ENCODE results near the gene ZC3H6.
A peak's percentile ranks its signal among the peaks of the same experiment; 100 is the strongest.

Gene ZC3H6

GRCh38 chr2:112275311-112275886 is at the start of gene ZC3H6:
TSS of gene ZC3H6 (plus strand) at chr2:112275597. CDS start at chr2:112275995, 398 bp downstream.
- ATAC-seq (replicated peaks; ENCODE audit: extremely low read depth, poor library complexity, severe bottlenecking) (peak; percentile 95), DNase-seq (ENCODE audit: low spot score in 2 of 2) (peak; percentile 100)
- H3K4me3 Mint-ChIP-seq = peak within 1 kb of the TSS; percentile 89
- no peaks in the 10 kb centered on the region for H3K9me3 Mint-ChIP-seq
- H3K36me3 Mint-ChIP-seq (ENCODE audit: insufficient read depth) = peaks cover 17% of the 10 kb centered on the region
- H3K4me1 Mint-ChIP-seq = peaks cover 6% of the 10 kb centered on the region
- no peaks in the 10 kb centered on the region for H3K27me3 Mint-ChIP-seq
- peak within 1 kb of the TSS; percentile 99 for H3K27ac Mint-ChIP-seq (ENCODE audit: low read depth)

- ATAC-seq (replicated peaks; ENCODE audit: extremely low read depth, poor library complexity, severe bottlenecking) = no peak
- no peak overlapping the region for H3K4me3 Mint-ChIP-seq
- DNase-seq (ENCODE audit: low spot score in 2 of 2) = no peak
- no peaks in the 10 kb centered on the region for H3K27me3 Mint-ChIP-seq
- H3K36me3 Mint-ChIP-seq (ENCODE audit: insufficient read depth) = peaks cover 13% of the 10 kb centered on the region
- no peaks in the 10 kb centered on the region for H3K9me3 Mint-ChIP-seq
- H3K4me1 Mint-ChIP-seq = no peaks in the 10 kb centered on the region
- no peak overlapping the region for H3K27ac Mint-ChIP-seq (ENCODE audit: low read depth)
These were observed 46.0 kb upstream of the ZC3H6 start for GRCh38 chr2:112229348-112229747.

GRCh38 chr2:112230371-112230770 is 45.0 kb upstream of the ZC3H6 start:
- no peak overlapping the region for H3K4me3 Mint-ChIP-seq
- no peak for DNase-seq (ENCODE audit: low spot score in 2 of 2)
- no peak overlapping the region for H3K27ac Mint-ChIP-seq (ENCODE audit: low read depth)
- H3K36me3 Mint-ChIP-seq (ENCODE audit: insufficient read depth) = peaks cover 15% of the 10 kb centered on the region
- H3K4me1 Mint-ChIP-seq = no peaks in the 10 kb centered on the region
- no peak for ATAC-seq (replicated peaks; ENCODE audit: extremely low read depth, poor library complexity, severe bottlenecking)
- H3K9me3 Mint-ChIP-seq = no peaks in the 10 kb centered on the region
- H3K27me3 Mint-ChIP-seq = no peaks in the 10 kb centered on the region

- DNase-seq (ENCODE audit: low spot score in 2 of 2) (no peak), ATAC-seq (replicated peaks; ENCODE audit: extremely low read depth, poor library complexity, severe bottlenecking) (no peak)
- H3K36me3 Mint-ChIP-seq (ENCODE audit: insufficient read depth) = peaks cover 10% of the 10 kb centered on the region
- no peaks in the 10 kb centered on the region for H3K27me3 Mint-ChIP-seq
- H3K9me3 Mint-ChIP-seq = no peaks in the 10 kb centered on the region
- H3K27ac Mint-ChIP-seq (ENCODE audit: low read depth) = no peak overlapping the region
- peaks cover 10% of the 10 kb centered on the region for H3K4me1 Mint-ChIP-seq
- no peak overlapping the region for H3K4me3 Mint-ChIP-seq
These were observed 35.5 kb upstream of the ZC3H6 start for GRCh38 chr2:112239862-112240261.

GRCh38 chr2:112242384-112242783 is 33.0 kb upstream of the ZC3H6 start:
- Mint-ChIP-seq H3K27me3 (no peaks in the 10 kb centered on the region), H3K36me3 (ENCODE audit: insufficient read depth) (peaks cover 14% of the 10 kb centered on the region), H3K27ac (ENCODE audit: low read depth) (no peak overlapping the region), H3K9me3 (no peaks in the 10 kb centered on the region), H3K4me3 (no peak overlapping the region), H3K4me1 (peaks cover 12% of the 10 kb centered on the region)
- DNase-seq (ENCODE audit: low spot score in 2 of 2) = no peak
- no peak for ATAC-seq (replicated peaks; ENCODE audit: extremely low read depth, poor library complexity, severe bottlenecking)

- DNase-seq (ENCODE audit: low spot score in 2 of 2) = no peak
- H3K27me3 Mint-ChIP-seq = no peaks in the 10 kb centered on the region
- H3K9me3 Mint-ChIP-seq = no peaks in the 10 kb centered on the region
- no peak overlapping the region for H3K4me3 Mint-ChIP-seq
- no peak overlapping the region for H3K27ac Mint-ChIP-seq (ENCODE audit: low read depth)
- no peak for ATAC-seq (replicated peaks; ENCODE audit: extremely low read depth, poor library complexity, severe bottlenecking)
- peaks cover 19% of the 10 kb centered on the region for H3K36me3 Mint-ChIP-seq (ENCODE audit: insufficient read depth)
- peaks cover 12% of the 10 kb centered on the region for H3K4me1 Mint-ChIP-seq
These were observed 32.2 kb upstream of the ZC3H6 start for GRCh38 chr2:112243233-112243632.

- H3K36me3 Mint-ChIP-seq (ENCODE audit: insufficient read depth) = peaks cover 22% of the 10 kb centered on the region
- peaks cover 12% of the 10 kb centered on the region for H3K4me1 Mint-ChIP-seq
These were observed 30.5 kb upstream of the ZC3H6 start for GRCh38 chr2:112244854-112245253.

GRCh38 chr2:112251271-112251670 is 24.1 kb upstream of the ZC3H6 start:
- no peaks in the 10 kb centered on the region for H3K9me3 Mint-ChIP-seq
- no peak overlapping the region for H3K27ac Mint-ChIP-seq (ENCODE audit: low read depth)
- peaks cover 23% of the 10 kb centered on the region for H3K36me3 Mint-ChIP-seq (ENCODE audit: insufficient read depth)
- no peak overlapping the region for H3K4me3 Mint-ChIP-seq
- DNase-seq (ENCODE audit: low spot score in 2 of 2) = no peak
- ATAC-seq (replicated peaks; ENCODE audit: extremely low read depth, poor library complexity, severe bottlenecking) = no peak
- H3K4me1 Mint-ChIP-seq = peaks cover 6% of the 10 kb centered on the region
- H3K27me3 Mint-ChIP-seq = no peaks in the 10 kb centered on the region

More at GRCh38 chr2:112244854-112245253, 30.5 kb upstream of the ZC3H6 start:
- H3K27me3 Mint-ChIP-seq = no peaks in the 10 kb centered on the region
- no peak overlapping the region for H3K4me3 Mint-ChIP-seq
- H3K27ac Mint-ChIP-seq (ENCODE audit: low read depth) = no peak overlapping the region
- H3K9me3 Mint-ChIP-seq = no peaks in the 10 kb centered on the region
- ATAC-seq (replicated peaks; ENCODE audit: extremely low read depth, poor library complexity, severe bottlenecking) = no peak
- no peak for DNase-seq (ENCODE audit: low spot score in 2 of 2)

- no peaks in the 10 kb centered on the region for H3K9me3 Mint-ChIP-seq
- peaks cover 12% of the 10 kb centered on the region for H3K36me3 Mint-ChIP-seq (ENCODE audit: insufficient read depth)
- ATAC-seq (replicated peaks; ENCODE audit: extremely low read depth, poor library complexity, severe bottlenecking) = no peak
- no peak overlapping the region for H3K4me3 Mint-ChIP-seq
- DNase-seq (ENCODE audit: low spot score in 2 of 2) = no peak
- peaks cover 6% of the 10 kb centered on the region for H3K4me1 Mint-ChIP-seq
- H3K27me3 Mint-ChIP-seq = no peaks in the 10 kb centered on the region
- peak overlapping the region; percentile 38 for H3K27ac Mint-ChIP-seq (ENCODE audit: low read depth)
These were observed 22.1 kb upstream of the ZC3H6 start for GRCh38 chr2:112253261-112253815.

GRCh38 chr2:112254466-112255240 is 20.7 kb upstream of the ZC3H6 start, which contains the start of gene ZC3H8:
TSS of gene ZC3H8 (minus strand) at chr2:112255042. CDS start at chr2:112254981, 61 bp downstream.
- Mint-ChIP-seq H3K9me3 (no peaks in the 10 kb centered on the region), H3K4me3 (peak within 1 kb of the TSS; percentile 75), H3K36me3 (ENCODE audit: insufficient read depth) (peaks cover 9% of the 10 kb centered on the region), H3K27ac (ENCODE audit: low read depth) (peak within 1 kb of the TSS; percentile 61), H3K4me1 (peaks cover 10% of the 10 kb centered on the region), H3K27me3 (no peaks in the 10 kb centered on the region)
- peak; percentile 93 to 94 for DNase-seq (ENCODE audit: low spot score in 2 of 2)
- ATAC-seq (replicated peaks; ENCODE audit: extremely low read depth, poor library complexity, severe bottlenecking) = peak; percentile 95

- DNase-seq (ENCODE audit: low spot score in 2 of 2) (no peak), ATAC-seq (replicated peaks; ENCODE audit: extremely low read depth, poor library complexity, severe bottlenecking) (no peak)
- peaks cover 9% of the 10 kb centered on the region for H3K36me3 Mint-ChIP-seq (ENCODE audit: insufficient read depth)
- no peaks in the 10 kb centered on the region for H3K9me3 Mint-ChIP-seq
- H3K4me3 Mint-ChIP-seq = peak overlapping the region; percentile 75
- H3K4me1 Mint-ChIP-seq = peaks cover 13% of the 10 kb centered on the region
- H3K27ac Mint-ChIP-seq (ENCODE audit: low read depth) = no peak overlapping the region
- H3K27me3 Mint-ChIP-seq = no peaks in the 10 kb centered on the region
These were observed 19.5 kb upstream of the ZC3H6 start for GRCh38 chr2:112255875-112256274.

- H3K36me3 Mint-ChIP-seq (ENCODE audit: insufficient read depth) = peaks cover 9% of the 10 kb centered on the region
- no peak overlapping the region for H3K27ac Mint-ChIP-seq (ENCODE audit: low read depth)
- no peak overlapping the region for H3K4me3 Mint-ChIP-seq
- ATAC-seq (replicated peaks; ENCODE audit: extremely low read depth, poor library complexity, severe bottlenecking) (no peak), DNase-seq (ENCODE audit: low spot score in 2 of 2) (no peak)
- peaks cover 13% of the 10 kb centered on the region for H3K4me1 Mint-ChIP-seq
- no peaks in the 10 kb centered on the region for H3K27me3 Mint-ChIP-seq
- H3K9me3 Mint-ChIP-seq = no peaks in the 10 kb centered on the region
These were observed 18.7 kb upstream of the ZC3H6 start for GRCh38 chr2:112256654-112257053.

GRCh38 chr2:112257575-112257974 is 17.8 kb upstream of the ZC3H6 start:
- Mint-ChIP-seq H3K9me3 (no peaks in the 10 kb centered on the region), H3K4me1 (peaks cover 13% of the 10 kb centered on the region), H3K27me3 (no peaks in the 10 kb centered on the region), H3K27ac (ENCODE audit: low read depth) (no peak overlapping the region), H3K36me3 (ENCODE audit: insufficient read depth) (peaks cover 9% of the 10 kb centered on the region), H3K4me3 (no peak overlapping the region)
- ATAC-seq (replicated peaks; ENCODE audit: extremely low read depth, poor library complexity, severe bottlenecking) = no peak
- DNase-seq (ENCODE audit: low spot score in 2 of 2) = no peak

All from central memory CD8-positive, alpha-beta T cell (primary cell).